Progenitor cell of endocrine pancreas (in vitro differentiated cells): Measurements from ENCODE around the gene SKIDA1. TPM values are rescaled to one million over a fixed set of nuclear protein-coding genes. Genes with fewer than 3 reads are reported as not detected.
A peak's percentile ranks its signal among the peaks of the same experiment; 100 is the strongest.
"Not testable (repeated sequence)": the region's sequence is repeated elsewhere in the genome, so short reads cannot be mapped to it uniquely, and the experiment has no call there.

Experiments used
- DNase-seq: peaks from one replicate; pipeline ENCODE4 v3.0.0; 2021; ENCODE audit warnings: low spot score; ENCODE audit not compliant: unreplicated experiment
- H3K27ac Mint-ChIP-seq: 2 replicates; pipeline ENCODE4 v1.8.0; 2021; ENCODE audit warnings: mild to moderate bottlenecking, moderate library complexity, mixed read lengths
- H3K27me3 Mint-ChIP-seq: 2 replicates; pipeline ENCODE4 v1.8.0; 2021; ENCODE audit warnings: mixed read lengths
- H3K36me3 Mint-ChIP-seq: 2 replicates; pipeline ENCODE4 v1.8.0; 2022; ENCODE audit warnings: mixed read lengths; ENCODE audit not compliant: insufficient read depth
- H3K4me1 Mint-ChIP-seq: 2 replicates; pipeline ENCODE4 v1.8.0; 2021; ENCODE audit warnings: low read depth, mixed read lengths
- H3K4me3 Mint-ChIP-seq: 2 replicates; pipeline ENCODE4 v1.8.0; 2021; ENCODE audit warnings: low read depth, mild to moderate bottlenecking, moderate library complexity, mixed read lengths
- H3K9me3 Mint-ChIP-seq: 2 replicates; pipeline ENCODE4 v1.8.0; 2021; ENCODE audit warnings: low read depth, mixed read lengths
- total RNA-seq: library from RNA; stranded (reverse); gene quantifications from 2 replicates; pipeline ENCODE4 v1.2.1, GENCODE V29; 2021
- TF ChIP-seq, protein P1 (sequence below): fragments of 200-600 bp; sonication (generic); IDR thresholded peaks from one replicate; pipeline ENCODE4 v1.5.0; 2021; ENCODE audit warnings: antibody characterized with exemption, mild to moderate bottlenecking; ENCODE audit not compliant: unreplicated experiment

SKIDA1 gene
- total RNA-seq, 1 donor from 2014 or later: 15.3 TPM

- DNase-seq: no peak
- TF ChIP-seq, protein P1, sequence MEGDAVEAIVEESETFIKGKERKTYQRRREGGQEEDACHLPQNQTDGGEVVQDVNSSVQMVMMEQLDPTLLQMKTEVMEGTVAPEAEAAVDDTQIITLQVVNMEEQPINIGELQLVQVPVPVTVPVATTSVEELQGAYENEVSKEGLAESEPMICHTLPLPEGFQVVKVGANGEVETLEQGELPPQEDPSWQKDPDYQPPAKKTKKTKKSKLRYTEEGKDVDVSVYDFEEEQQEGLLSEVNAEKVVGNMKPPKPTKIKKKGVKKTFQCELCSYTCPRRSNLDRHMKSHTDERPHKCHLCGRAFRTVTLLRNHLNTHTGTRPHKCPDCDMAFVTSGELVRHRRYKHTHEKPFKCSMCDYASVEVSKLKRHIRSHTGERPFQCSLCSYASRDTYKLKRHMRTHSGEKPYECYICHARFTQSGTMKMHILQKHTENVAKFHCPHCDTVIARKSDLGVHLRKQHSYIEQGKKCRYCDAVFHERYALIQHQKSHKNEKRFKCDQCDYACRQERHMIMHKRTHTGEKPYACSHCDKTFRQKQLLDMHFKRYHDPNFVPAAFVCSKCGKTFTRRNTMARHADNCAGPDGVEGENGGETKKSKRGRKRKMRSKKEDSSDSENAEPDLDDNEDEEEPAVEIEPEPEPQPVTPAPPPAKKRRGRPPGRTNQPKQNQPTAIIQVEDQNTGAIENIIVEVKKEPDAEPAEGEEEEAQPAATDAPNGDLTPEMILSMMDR: no peak
- H3K27ac Mint-ChIP-seq: peak overlapping the region; percentile 75
- no peaks in the 10 kb centered on the region for H3K4me1 Mint-ChIP-seq
- peaks cover 40% of the 10 kb centered on the region for H3K36me3 Mint-ChIP-seq
- no peaks in the 10 kb centered on the region for H3K9me3 Mint-ChIP-seq
- H3K27me3 Mint-ChIP-seq: no peaks in the 10 kb centered on the region
- no peak overlapping the region for H3K4me3 Mint-ChIP-seq
Measured at GRCh38 chr10:21552638-21553037, 27.2 kb upstream of the SKIDA1 start.

- no peak for DNase-seq
- Mint-ChIP-seq H3K27me3 (no peaks in the 10 kb centered on the region), H3K4me1 (no peaks in the 10 kb centered on the region), H3K36me3 (peaks cover 45% of the 10 kb centered on the region), H3K9me3 (no peaks in the 10 kb centered on the region), H3K4me3 (no peak overlapping the region), H3K27ac (no peak overlapping the region)
- TF ChIP-seq, protein P1: no peak
Measured at GRCh38 chr10:21547246-21547645, 21.8 kb upstream of the SKIDA1 start.

GRCh38 chr10:21540701-21541100, 15.2 kb upstream of the SKIDA1 start:
- peaks cover 42% of the 10 kb centered on the region for H3K36me3 Mint-ChIP-seq
- not testable (repeated sequence) for H3K4me1 Mint-ChIP-seq, H3K27me3 Mint-ChIP-seq, H3K9me3 Mint-ChIP-seq, DNase-seq, H3K4me3 Mint-ChIP-seq, H3K27ac Mint-ChIP-seq

GRCh38 chr10:21536874-21537273, 11.4 kb upstream of the SKIDA1 start:
- TF ChIP-seq, protein P1: no peak
- Mint-ChIP-seq H3K27me3 (no peaks in the 10 kb centered on the region), H3K4me1 (peaks cover 14% of the 10 kb centered on the region), H3K4me3 (peak overlapping the region; percentile 60), H3K36me3 (peaks cover 15% of the 10 kb centered on the region), H3K9me3 (no peaks in the 10 kb centered on the region), H3K27ac (peak overlapping the region; percentile 45)
- DNase-seq: no peak

- peaks cover 14% of the 10 kb centered on the region for H3K4me1 Mint-ChIP-seq
- not testable (repeated sequence) for H3K36me3 Mint-ChIP-seq, H3K27ac Mint-ChIP-seq, DNase-seq, H3K9me3 Mint-ChIP-seq, H3K27me3 Mint-ChIP-seq
- peak overlapping the region; percentile 68 for H3K4me3 Mint-ChIP-seq
Measured at GRCh38 chr10:21535976-21536375, 10.5 kb upstream of the SKIDA1 start.

GRCh38 chr10:21535494-21535965, 10.0 kb upstream of the SKIDA1 start:
- H3K36me3 Mint-ChIP-seq: peaks cover 8% of the 10 kb centered on the region
- no peak for DNase-seq
- TF ChIP-seq, protein P1: no peak
- H3K4me1 Mint-ChIP-seq: peaks cover 14% of the 10 kb centered on the region
- H3K4me3 Mint-ChIP-seq: peak overlapping the region; percentile 68
- no peaks in the 10 kb centered on the region for H3K9me3 Mint-ChIP-seq
- H3K27ac Mint-ChIP-seq: peak overlapping the region; percentile 37
- no peaks in the 10 kb centered on the region for H3K27me3 Mint-ChIP-seq
